IPS DF 19.7 (cell line): Measurements from ENCODE around the gene LRBA.
"Not testable (repeated sequence)": the region's sequence is repeated elsewhere in the genome, so short reads cannot be mapped to it uniquely, and the experiment has no call there.

Experiments
- DNase-seq: peaks from one replicate; pipeline ENCODE4 v3.0.0-alpha.2; 2013; ENCODE audit warnings: low read depth, low spot score

Gene LRBA

GRCh38 chr4:150801833-150802232, 213.3 kb downstream of the LRBA start:
- no peak for DNase-seq

GRCh38 chr4:150799207-150799606, 215.9 kb downstream of the LRBA start:
- no peak for DNase-seq

- no peak for DNase-seq
These were observed 220.4 kb downstream of the LRBA start for GRCh38 chr4:150794706-150795105.

GRCh38 chr4:150789864-150790263, 225.2 kb downstream of the LRBA start:
- no peak for DNase-seq

- DNase-seq = no peak
These were observed 230.1 kb downstream of the LRBA start for GRCh38 chr4:150784939-150785338.

GRCh38 chr4:150784305-150784704, 230.8 kb downstream of the LRBA start:
- DNase-seq = no peak

GRCh38 chr4:150782921-150783320, 232.2 kb downstream of the LRBA start:
- no peak for DNase-seq

GRCh38 chr4:150782311-150782710, 232.8 kb downstream of the LRBA start:
- no peak for DNase-seq

GRCh38 chr4:150781191-150781590, 233.9 kb downstream of the LRBA start:
- no peak for DNase-seq

- no peak for DNase-seq
These were observed 235.4 kb downstream of the LRBA start for GRCh38 chr4:150779707-150780106.

GRCh38 chr4:150773729-150774449, 241.2 kb downstream of the LRBA start:
- no peak for DNase-seq

- DNase-seq = no peak
These were observed 242.1 kb downstream of the LRBA start for GRCh38 chr4:150773032-150773431.

GRCh38 chr4:150771382-150771781, 243.7 kb downstream of the LRBA start:
- no peak for DNase-seq

GRCh38 chr4:150769845-150770244, 245.2 kb downstream of the LRBA start:
- DNase-seq = no peak

GRCh38 chr4:150769248-150769647, 245.8 kb downstream of the LRBA start:
- no peak for DNase-seq

GRCh38 chr4:150768497-150768896, 246.6 kb downstream of the LRBA start:
- no peak for DNase-seq

GRCh38 chr4:150765216-150765615, 249.9 kb downstream of the LRBA start:
- no peak for DNase-seq

GRCh38 chr4:150751648-150752047, 263.4 kb downstream of the LRBA start:
- DNase-seq = no peak

- no peak for DNase-seq
These were observed 264.3 kb downstream of the LRBA start for GRCh38 chr4:150750824-150751223.

GRCh38 chr4:150746156-150746555, 268.9 kb downstream of the LRBA start:
- no peak for DNase-seq

GRCh38 chr4:150744570-150744969, 270.5 kb downstream of the LRBA start:
- DNase-seq = no peak

- DNase-seq = no peak
These were observed 271.3 kb downstream of the LRBA start for GRCh38 chr4:150743564-150744342.

- DNase-seq = not testable (repeated sequence)
These were observed 272.2 kb downstream of the LRBA start for GRCh38 chr4:150742930-150743329.
